ENCODE data around the gene MAEA.

DNA sequence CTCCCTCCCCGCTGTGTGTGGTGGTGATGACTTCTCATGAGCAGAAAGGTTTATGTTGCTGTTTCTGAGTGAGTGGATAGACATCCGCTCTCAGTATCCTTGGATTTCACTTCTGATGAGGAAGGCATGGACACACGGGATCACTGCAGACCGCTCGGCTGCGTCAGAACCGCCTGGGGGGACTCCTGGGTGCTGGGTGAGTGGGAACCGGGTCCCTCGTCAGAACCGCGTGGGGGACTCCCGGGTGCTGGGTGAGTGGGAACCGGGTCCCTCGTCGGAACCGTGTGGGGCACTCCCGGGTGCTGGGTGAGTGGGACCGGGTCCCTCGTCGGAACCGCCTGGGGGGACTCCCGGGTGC lies 49.8 kb upstream of the MAEA start:
- TF ChIP-seq, protein P1, sequence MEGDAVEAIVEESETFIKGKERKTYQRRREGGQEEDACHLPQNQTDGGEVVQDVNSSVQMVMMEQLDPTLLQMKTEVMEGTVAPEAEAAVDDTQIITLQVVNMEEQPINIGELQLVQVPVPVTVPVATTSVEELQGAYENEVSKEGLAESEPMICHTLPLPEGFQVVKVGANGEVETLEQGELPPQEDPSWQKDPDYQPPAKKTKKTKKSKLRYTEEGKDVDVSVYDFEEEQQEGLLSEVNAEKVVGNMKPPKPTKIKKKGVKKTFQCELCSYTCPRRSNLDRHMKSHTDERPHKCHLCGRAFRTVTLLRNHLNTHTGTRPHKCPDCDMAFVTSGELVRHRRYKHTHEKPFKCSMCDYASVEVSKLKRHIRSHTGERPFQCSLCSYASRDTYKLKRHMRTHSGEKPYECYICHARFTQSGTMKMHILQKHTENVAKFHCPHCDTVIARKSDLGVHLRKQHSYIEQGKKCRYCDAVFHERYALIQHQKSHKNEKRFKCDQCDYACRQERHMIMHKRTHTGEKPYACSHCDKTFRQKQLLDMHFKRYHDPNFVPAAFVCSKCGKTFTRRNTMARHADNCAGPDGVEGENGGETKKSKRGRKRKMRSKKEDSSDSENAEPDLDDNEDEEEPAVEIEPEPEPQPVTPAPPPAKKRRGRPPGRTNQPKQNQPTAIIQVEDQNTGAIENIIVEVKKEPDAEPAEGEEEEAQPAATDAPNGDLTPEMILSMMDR (IDR thresholded peaks at IDR 0.05; ENCODE audit: low read depth, low read length, poor library complexity, severe bottlenecking) = no peak
- no peak for TF ChIP-seq EZH2phosphoT487 (IDR thresholded peaks at IDR 0.05; ENCODE audit: borderline replicate concordance, low read length)

Data from DOHH2 (cell line).